NCI-H1436 (cell line): ENCODE data around the gene IP6K1.
A peak's percentile ranks its signal among the peaks of the same experiment; 100 is the strongest.
"Not testable (repeated sequence)": the region's sequence is repeated elsewhere in the genome, so short reads cannot be mapped to it uniquely, and the experiment has no call there.

ENCODE experiments used
- DNase-seq: peaks from one replicate; lab custom pipeline; 2025; lab: John Stamatoyannopoulos, UW

The IP6K1 gene

GRCh38 chr3:49786357-49787181 lies at the start of gene IP6K1:
TSS of gene IP6K1 (minus strand) at chr3:49786542. CDS start at chr3:49748040, 38,502 bp downstream.
- DNase-seq = peak; percentile 92

DNA sequence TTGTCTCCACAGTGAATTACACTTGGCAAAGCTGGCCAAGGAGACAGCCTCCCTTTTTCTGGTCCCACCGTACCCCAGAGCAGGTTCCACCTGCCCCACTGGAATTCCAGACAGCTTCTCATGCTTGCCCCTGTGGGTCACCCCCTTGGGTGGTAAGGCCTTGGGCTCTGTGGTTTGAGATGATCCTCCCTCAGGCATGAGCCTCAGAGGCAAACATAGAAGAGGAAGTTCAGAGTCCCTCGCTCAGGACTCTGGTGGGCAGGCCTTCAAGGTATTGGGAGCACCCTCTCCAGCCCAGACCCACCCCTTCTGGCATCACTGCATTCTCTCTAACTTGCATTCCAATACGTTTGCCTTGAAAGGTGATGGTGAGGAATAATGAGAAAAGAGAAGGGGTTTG lies 45.0 kb upstream of the IP6K1 start:
- no peak for DNase-seq

DNA sequence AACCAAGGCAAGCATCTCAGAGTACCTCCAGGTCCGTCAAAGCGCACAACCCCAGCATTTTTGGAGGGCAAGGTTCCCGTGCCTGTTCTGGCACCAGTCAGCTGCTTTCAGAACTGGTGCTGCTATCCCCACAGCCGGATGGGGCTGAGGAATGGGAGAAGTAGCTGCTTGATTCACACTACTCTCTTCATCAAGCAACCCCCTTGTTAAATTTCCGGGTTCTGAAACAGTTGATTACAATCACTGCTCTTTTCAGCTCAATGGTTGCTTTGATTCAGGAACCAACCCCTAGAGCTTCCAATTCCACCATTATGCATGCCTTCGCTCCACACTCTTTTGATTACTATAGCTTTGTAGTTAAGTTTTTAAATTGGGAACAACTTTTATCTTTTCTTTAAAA lies 39.7 kb upstream of the IP6K1 start:
- no peak for DNase-seq

DNA sequence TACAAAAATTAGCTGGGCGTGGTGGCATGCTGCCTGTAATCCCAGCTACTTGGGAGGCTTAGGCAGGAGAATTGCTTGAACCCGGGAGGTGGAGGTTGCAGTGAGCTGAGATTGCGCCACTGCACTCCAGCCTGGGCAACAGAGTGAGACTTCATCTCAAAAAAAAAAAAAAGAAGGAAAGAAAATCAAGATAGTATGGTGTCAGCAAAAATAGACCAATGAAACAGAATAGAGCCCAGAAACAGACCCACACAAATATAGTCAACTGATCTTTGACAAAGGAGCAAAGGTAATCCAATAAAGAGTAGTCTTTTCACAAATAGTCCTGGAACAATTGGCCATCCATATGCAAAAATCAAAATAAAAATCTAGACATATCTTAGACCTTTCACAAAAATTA lies 36.8 kb upstream of the IP6K1 start:
- DNase-seq = not testable (repeated sequence)

DNA sequence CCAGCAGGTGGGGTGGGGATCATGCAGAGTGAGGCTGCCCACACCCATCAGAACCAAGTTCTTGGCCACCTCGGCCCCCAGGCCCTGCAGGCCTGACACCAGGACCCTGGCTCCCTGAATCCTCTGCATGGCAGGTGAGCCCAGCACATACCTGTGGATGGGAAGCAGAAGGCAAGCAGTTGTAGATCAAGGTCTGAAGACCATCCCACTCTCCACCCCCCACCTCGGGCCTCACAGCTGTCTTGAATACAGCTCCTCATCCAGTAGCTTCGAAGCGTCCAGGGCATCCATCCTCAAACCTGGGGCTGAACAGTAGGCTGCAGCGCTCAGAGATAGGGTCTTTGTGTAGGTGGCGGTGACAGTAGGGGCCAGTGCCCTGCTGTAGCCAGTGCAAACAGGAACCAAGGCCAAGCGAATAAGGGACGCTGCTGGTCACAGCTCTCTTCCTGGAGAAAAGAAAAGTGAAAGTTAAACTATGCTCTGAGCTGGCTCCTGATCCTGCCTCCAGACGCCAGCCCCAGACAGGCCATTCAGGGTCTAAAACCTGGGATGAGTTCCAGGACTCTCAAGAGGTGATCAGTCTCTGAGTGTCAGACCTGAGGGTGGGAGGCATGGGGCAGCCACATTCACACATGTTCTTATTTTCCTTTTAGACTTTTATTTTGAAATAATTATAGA lies 27.3 kb upstream of the IP6K1 start, which contains the start of gene UBA7:
TSS of gene UBA7 (minus strand) at position 457 of the 678 bp plus-strand sequence. CDS start at position 291, 166 bp downstream.
- DNase-seq = no peak

DNA sequence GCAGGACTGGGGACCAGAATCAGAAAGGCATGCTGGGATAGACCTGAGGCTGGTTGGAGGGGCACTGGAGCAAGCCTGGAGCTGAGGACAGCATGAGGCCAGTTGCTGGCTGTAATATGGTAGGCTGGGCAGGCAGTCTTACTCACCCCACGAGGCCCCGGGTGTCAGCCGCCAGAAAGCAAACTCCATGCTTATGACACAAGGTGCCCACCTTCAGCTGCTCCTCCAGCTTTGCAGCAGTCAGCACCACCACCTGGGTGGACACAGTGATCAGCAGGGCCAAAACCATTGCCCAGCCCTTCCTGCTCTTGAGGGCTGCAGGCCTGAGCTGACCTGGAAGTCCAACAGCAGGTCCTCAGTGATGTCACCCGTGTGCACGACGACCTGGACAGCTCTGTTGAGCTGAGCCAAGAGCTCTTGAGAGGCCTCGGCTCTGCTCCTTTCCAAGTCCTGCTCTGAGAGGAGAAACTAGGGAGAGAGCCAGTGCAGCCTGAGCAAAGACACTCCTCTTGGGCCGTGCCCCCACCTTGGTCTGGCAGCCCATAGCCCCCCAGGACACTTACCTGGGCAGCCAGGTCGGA lies 26.7 kb upstream of the IP6K1 start:
- no peak for DNase-seq

GRCh38 chr3:49807431-49808114 lies 21.2 kb upstream of the IP6K1 start:
- no peak for DNase-seq

- DNase-seq = no peak
Measured at GRCh38 chr3:49806850-49807249, 20.5 kb upstream of the IP6K1 start.

DNA sequence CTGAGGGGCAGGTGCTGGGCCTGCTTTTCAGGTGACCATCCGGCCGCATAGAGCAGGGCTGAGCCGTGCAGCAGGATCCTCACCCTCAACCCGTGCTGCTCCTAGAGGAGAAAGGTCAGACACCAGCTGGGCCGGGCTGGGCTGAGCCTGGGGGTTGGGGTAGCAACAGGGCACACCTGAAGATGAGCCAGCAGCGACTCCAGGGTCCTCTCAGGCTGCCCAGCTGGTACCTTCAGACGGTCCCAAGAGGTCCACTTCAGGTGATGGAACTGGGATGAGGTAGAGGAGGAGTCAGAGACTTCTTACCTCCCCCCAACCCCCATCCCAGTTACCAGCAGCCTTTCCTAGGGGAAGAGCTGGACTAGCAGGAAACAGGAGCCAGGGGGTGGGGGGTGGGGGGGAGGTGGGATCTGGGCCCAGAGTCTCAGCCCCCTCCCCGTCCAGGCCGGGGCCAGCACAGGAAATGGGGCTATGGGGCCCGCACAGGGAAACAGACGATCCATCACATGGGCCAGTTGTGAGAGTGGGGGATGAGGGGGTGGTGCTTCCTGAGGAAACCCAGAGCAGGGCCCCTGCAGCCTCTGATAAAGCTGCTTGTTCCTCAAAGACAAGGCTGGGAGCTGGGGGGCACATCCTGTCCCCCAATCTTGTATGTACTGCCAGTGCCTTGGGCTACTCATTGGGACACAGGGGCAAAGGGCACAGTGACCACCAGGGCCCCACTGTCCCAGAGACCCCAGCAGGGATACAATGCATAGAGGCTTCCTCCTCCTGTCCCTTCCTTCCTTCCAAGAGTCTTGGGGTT lies 19.8 kb upstream of the IP6K1 start:
- DNase-seq = no peak

DNA sequence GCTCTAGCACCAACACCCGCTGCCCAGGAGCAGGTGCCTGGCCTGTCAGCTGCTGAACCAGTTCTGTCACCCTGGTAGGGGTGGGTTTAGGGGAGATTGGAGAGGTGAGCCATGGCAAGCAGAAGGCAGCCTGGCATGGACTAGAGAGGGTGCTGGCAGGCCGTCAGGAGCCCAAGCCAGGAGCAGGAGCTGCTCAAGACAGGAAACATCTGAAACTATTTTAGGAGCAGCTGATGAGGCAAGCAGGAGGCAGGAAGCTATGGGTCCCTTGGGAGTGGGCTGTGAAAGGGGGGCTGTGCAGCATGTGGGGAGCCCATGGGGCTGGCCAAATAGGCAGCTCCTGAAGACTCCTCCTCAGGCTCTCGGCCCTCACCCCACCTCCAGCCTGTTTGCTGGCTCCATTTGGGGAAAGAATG lies 19.0 kb upstream of the IP6K1 start:
- DNase-seq = peak; percentile 46

DNA sequence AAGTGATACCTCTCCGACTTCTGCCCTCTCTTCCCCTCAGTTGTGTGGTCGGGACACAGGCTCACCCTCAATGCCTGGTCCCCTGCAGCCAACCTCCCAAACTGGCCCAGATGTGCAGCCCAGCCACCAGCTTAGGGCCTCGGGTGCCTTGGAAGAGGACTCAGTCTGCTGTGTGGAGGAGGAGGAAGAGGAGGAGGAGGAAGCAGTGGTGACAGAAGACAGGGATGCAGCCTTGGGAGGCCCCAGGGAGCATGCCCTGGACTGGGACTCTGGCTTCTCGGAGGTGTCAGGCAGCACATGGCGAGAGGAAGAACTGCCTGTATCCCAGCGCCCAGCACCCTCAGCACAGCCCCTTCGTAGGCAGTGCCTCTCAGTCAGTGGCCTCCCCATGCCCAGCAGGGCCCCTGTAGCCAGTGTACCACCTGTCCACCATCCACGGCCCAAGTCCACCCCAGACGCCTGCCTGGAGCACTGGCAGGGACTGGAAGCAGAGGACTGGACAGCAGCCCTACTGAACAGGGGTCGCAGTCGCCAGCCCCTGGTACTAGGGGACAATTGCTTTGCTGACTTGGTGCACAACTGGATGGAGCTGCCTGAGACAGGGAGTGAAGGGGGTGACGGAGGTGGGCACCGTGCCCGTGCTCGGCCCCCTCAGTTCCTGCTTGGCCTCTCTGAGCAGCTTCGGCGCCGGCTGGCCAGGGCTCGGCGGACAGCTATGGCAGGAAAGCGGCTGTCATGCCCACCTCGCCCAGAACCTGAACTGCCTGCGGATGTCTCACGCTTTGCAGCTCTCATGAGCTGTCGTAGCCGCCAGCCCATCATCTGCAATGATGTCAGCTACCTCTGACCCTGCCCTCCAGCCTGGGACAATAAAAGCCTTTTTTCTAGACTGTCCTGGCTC lies 18.0 kb upstream of the IP6K1 start:
- DNase-seq = no peak

GRCh38 chr3:49803465-49804140 lies 17.3 kb upstream of the IP6K1 start:
- DNase-seq = peak; percentile 1

DNA sequence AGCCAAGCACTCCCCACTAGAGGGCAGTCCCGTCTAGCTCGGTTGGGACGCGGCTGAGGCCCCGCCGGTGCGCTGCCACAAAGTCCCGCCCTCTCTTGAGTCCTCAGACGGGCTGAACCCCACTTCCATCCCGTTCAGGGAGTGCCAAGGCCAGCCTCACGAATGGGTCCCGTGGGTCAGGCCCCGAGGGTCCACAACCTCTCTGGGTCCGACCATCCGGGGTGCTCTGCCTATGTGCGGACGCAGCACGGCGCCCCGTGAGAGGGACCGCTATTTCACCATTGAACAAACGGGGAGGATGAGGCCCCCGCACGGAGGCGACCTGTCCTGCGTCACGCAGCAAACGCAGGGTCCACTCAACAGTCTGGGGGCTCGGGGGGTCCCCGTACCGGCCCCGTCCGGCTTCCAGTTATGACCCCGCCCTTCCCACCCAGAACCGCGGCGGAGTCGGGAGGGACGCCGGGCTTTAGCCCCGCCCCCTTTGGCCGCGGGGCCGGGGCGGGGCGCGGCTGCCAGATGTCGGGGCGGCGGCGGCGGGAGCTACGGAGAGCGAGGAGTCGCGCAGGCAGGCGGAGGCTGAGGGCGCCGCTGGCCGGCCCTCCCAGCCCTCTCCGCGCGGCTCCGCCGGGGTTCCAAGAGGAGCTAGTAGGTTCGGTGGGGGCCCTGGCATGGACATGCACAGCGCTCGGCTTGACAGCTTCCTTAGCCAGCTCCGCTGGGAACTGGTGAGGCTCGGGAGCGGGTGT lies 16.6 kb upstream of the IP6K1 start, which contains the start of gene INKA1:
TSS of gene INKA1 (plus strand) at position 543 of the 746 bp plus-strand sequence. CDS start at position 675, 132 bp downstream.
- DNase-seq = peak; percentile 66

- no peak for DNase-seq
Measured at GRCh38 chr3:49801160-49801559, 14.8 kb upstream of the IP6K1 start.

DNA sequence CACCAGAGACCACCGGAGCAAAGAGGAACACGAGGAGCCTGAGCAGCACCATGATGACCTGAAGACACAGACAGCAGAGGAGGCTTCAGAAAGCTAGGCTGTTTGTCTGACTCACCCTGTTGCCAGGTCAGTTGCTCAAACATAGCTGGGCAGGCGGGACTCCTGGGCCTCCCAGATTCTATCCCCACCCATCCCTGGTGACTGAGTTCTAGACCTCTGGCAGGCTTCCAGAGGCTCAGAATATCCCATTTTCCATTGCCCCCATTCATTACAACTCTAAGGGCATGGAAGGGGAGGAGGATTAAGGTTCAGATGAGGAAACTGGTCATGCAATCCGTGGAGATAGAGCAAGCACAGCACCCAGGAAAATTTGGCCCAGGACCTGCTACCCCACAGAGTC lies 13.4 kb upstream of the IP6K1 start, which contains the start of gene CDHR4:
TSS of gene CDHR4 (minus strand) at position 113 of the 400 bp plus-strand sequence. CDS start at position 52, 61 bp downstream.
- DNase-seq = no peak

DNA sequence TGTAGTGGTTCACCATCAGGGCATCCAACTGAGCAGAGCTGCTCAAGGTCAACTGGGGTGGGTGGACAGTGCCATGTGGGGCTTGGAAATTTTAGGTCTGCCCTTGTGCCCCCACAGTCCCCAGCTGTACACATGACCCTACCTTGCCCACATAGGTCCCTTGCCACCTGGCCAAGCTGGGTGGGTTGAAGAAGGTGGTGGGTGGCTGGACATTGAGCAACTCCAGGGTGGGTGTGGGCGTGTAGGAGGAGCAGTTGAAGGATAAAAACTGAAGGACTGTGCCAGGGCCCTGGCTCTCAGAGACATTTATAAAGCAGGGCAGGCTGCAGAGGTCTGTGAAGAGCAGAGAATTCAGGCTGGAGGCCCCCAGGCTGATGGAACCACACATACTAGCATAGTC lies 12.8 kb upstream of the IP6K1 start:
- DNase-seq = no peak

DNA sequence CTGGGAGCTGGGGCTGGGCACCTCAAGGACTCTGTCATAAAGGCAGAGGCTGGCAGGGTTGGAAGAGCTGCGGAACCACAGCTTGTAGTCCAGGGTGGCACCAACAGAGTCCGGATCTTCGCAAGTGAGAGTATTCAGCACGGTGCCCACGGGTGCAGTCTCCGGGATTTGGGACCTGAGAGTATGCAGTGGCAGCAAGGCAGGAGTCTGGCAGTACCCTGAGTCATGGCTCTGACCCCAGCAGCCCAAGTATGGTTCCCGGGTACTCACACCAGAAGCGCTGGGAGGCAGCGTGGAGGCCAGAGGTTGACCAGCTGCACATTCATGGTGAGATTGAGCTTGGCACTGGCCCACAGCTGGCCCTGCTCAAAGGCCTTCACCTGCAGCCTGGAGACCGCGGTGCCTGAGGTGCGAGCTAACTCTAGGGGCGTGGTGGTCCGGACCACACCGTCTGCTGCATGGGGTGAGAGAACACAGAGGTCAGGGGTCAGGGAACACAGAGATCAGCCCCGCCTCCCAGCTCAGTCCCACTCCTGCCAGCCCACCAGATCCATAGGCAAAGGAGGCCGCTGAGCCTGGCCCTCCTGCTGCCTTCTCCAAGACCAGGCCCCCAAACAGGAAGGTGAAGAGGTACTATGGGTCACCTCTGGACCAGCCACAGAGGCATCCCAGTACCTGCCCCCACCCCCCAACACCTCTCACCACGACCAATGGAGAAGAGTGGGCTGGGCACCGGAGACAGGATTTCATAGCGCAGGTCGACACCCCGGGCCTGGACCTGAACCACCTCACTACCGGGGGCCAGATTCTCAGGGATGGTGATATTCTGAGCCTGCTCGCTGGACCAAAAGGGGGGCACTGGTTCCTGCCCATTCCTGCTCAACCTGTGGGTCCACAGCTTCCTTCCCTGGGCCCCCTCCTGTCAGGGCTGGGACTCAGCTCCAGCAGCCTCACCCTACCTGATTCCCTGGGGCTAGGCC lies 8.9 kb upstream of the IP6K1 start:
- DNase-seq = no peak

DNA sequence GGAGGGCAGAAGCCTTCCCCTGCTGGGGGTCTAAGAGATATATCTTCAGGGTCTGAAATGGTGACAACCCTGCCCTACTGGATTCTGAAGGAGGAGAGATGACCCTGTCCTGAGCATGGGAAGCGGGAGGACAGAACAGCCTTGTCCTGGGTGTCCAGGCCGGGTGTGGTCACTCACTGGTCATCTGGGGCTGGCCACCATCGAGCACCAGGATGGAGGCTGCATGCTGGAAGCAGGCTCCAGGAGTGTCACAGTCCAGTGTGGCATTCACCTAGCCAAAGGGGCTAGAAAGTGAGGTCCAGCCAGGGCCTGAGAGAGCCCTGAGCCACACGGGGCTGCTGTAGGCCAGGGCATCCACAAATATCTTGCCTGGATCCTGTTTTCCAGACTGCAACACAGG lies 8.1 kb upstream of the IP6K1 start:
- no peak for DNase-seq
